ENCODE results near the gene PTPRF.

Gene PTPRF

DNA sequence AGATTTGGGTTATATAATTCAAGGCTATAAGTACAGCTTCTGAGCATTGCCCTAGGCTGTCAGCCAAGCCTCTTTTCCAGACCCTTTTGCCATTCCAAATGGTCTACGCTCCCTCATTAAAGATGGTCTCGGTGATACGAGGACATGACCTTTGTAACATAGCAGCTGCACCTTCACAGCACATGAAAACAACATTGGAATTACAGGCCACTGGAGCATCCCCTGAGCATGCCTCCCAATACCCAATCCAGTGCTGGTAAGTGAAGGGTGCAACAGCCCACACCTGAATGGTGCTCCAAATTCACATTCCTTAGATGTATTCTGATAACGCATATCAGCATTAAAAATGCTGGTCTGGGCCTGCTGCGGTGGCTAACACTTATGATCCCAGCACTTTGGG is 20.1 kb upstream of the PTPRF start:
- Histone ChIP-seq H3K27me3 (no peaks in the 10 kb centered on the region), H3K36me3 (no peaks in the 10 kb centered on the region), H3K4me1 (no peaks in the 10 kb centered on the region), H3K9me3 (no peaks in the 10 kb centered on the region), H3K4me3 (ENCODE audit: low read depth, low read length) (no peak overlapping the region)
- TF ChIP-seq, protein P1, sequence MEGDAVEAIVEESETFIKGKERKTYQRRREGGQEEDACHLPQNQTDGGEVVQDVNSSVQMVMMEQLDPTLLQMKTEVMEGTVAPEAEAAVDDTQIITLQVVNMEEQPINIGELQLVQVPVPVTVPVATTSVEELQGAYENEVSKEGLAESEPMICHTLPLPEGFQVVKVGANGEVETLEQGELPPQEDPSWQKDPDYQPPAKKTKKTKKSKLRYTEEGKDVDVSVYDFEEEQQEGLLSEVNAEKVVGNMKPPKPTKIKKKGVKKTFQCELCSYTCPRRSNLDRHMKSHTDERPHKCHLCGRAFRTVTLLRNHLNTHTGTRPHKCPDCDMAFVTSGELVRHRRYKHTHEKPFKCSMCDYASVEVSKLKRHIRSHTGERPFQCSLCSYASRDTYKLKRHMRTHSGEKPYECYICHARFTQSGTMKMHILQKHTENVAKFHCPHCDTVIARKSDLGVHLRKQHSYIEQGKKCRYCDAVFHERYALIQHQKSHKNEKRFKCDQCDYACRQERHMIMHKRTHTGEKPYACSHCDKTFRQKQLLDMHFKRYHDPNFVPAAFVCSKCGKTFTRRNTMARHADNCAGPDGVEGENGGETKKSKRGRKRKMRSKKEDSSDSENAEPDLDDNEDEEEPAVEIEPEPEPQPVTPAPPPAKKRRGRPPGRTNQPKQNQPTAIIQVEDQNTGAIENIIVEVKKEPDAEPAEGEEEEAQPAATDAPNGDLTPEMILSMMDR (IDR thresholded peaks at IDR 0.05; ENCODE audit: low read depth, low read length): no peak
- DNase-seq: no peak

DNA sequence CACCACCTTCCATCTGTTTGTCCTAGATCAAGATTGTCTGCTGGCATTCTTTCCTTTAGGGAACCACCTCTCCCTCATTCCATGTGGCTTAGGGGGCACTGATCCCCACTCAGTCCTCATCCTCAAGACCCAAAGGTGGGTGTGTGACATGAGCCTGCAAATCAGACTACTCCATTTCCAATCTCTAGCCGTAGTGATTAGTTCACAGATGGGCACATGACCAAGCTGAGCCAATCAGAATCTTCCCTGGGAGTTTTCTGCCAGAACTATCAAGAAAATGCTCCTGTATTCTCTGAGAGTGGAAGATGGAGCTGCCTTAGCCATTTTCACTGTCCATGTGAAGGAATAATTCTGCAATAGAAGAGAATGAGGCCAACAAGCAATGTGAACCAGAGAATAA is 19.3 kb upstream of the PTPRF start:
- H3K27me3 ChIP-seq: no peaks in the 10 kb centered on the region
- no peak for DNase-seq
- H3K4me1 ChIP-seq: no peaks in the 10 kb centered on the region
- no peak overlapping the region for H3K4me3 ChIP-seq (ENCODE audit: low read depth, low read length)
- no peaks in the 10 kb centered on the region for H3K9me3 ChIP-seq
- TF ChIP-seq, protein P1 (IDR thresholded peaks at IDR 0.05; ENCODE audit: low read depth, low read length): no peak
- H3K36me3 ChIP-seq: no peaks in the 10 kb centered on the region

DNA sequence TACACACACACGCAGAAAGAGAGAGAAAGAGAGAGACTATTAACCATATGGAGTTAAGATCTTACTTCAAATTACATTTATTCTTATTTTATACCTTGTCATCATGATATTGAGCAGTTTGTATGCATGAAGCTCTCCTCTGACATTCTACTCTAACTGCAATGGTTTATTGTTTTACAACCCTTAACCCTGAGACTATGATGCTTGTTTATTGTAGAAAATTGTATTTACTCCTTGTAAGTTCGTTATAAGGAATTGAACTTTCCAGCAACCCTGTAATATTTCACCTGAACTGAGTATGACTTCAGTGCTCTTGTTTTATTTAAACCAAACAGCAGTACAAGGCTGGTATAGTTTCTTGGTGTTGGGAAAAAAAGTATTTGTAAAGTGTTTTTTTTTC is 18.6 kb upstream of the PTPRF start:
- no peak for DNase-seq
- H3K4me3 ChIP-seq (ENCODE audit: low read depth, low read length): no peak overlapping the region
- no peaks in the 10 kb centered on the region for H3K36me3 ChIP-seq
- H3K27me3 ChIP-seq: no peaks in the 10 kb centered on the region
- H3K4me1 ChIP-seq: no peaks in the 10 kb centered on the region
- no peaks in the 10 kb centered on the region for H3K9me3 ChIP-seq
- TF ChIP-seq, protein P1 (IDR thresholded peaks at IDR 0.05; ENCODE audit: low read depth, low read length): no peak

DNA sequence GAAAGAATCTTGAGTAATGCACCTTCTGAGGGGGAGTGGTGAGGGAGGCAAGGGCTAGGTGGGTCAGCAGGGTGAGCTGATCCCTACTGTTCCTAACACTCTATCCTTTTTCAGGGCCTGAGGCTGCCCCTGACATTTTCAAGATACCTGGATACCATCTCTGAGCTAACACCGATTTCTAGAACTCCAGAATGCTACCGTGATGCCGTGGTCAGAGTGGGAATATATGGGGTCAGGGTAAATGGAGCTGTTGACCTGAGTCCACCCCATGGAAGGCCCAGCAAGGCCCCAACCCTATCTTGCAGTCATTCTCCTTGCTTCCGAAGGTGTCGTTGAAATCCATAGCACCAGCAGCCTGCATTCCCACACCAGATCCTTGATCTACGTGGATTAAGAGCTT is 18.0 kb upstream of the PTPRF start:
- DNase-seq: no peak
- Histone ChIP-seq H3K4me1 (no peaks in the 10 kb centered on the region), H3K36me3 (no peaks in the 10 kb centered on the region), H3K9me3 (no peaks in the 10 kb centered on the region), H3K4me3 (ENCODE audit: low read depth, low read length) (no peak overlapping the region), H3K27me3 (no peaks in the 10 kb centered on the region)
- TF ChIP-seq, protein P1 (IDR thresholded peaks at IDR 0.05; ENCODE audit: low read depth, low read length): no peak

DNA sequence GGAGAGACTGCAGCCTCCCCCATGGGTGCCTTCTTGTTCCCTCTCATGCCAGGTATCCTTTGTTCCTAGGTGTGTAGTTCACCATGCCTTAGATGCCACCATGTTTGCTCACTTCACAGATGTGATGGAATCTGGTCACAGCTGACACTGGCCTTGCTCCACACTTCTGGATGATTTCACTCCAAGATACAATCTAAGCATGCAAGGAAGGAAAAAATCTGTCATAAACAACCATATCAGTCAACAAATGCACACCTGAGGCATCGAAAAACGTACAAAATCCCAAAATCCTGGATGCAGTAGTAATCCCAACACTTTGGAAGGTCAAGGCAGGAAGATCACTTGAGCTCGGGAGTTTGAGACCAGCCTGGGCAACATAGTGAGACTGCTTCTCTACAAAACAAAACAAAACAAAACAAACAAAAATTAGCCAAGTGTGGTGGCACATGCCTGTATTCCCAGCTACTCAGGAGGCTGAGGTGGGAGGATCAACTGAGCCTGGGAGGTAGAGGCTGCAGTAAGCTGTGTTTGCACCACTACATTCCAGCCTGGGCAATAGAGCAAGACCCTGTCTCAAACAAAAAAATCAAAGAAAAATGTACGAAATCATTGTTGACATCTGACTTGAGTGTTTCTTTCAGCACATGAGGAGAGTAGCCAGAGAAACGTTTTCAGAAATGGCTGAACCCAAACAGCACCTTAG is 17.1 kb upstream of the PTPRF start:
- Histone ChIP-seq H3K9me3 (no peaks in the 10 kb centered on the region), H3K4me1 (no peaks in the 10 kb centered on the region), H3K36me3 (no peaks in the 10 kb centered on the region), H3K27me3 (no peaks in the 10 kb centered on the region), H3K4me3 (ENCODE audit: low read depth, low read length) (no peak overlapping the region)
- TF ChIP-seq, protein P1 (IDR thresholded peaks at IDR 0.05; ENCODE audit: low read depth, low read length): no peak
- DNase-seq: no peak

DNA sequence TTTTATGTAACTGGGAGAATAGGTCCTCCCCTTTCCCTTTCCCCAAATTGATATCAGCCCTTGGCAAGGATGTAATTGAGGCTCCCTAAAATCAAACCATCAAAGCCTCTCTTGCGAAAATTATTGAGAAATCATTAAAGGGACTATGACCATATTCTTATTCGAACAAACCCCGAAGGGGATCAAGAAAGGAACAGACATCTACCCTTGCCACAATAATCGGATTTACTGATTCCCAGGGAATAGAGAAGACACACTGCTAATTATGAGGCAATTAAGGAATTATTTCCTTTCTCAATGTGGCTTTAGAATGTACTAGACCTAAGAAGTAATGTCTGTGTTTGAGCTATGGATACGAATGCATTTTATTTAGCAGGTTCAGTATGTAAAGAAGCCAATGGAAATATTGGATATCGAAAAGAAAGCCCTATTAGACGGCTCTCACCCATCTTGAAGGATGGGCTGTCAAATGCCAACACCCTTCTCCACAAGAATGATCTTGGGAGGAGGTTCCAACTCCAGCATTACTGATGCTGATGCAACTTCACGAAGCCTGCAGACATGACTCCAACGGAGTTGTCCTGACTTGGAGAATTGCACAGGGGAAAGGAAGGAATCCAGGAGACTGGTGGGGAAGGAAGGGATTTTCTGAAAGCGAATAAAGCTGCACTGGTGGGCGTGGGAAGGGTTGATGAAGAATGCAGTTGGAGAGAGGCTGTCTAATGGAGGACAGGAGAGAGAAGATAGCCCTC is 11.6 kb upstream of the PTPRF start:
- TF ChIP-seq, protein P1 (IDR thresholded peaks at IDR 0.05; ENCODE audit: low read depth, low read length): no peak

More for the DNA sequence above, 11.6 kb upstream of the PTPRF start:
- H3K9me3 ChIP-seq: no peaks in the 10 kb centered on the region
- H3K4me1 ChIP-seq: no peaks in the 10 kb centered on the region
- H3K4me3 ChIP-seq (ENCODE audit: low read depth, low read length): no peak overlapping the region
- H3K27me3 ChIP-seq: no peaks in the 10 kb centered on the region
- H3K36me3 ChIP-seq: no peaks in the 10 kb centered on the region
- DNase-seq: no peak

Data from BE2C (cell line).